ENCODE data around the gene ATPAF2. TPM values are rescaled to one million over a fixed set of nuclear protein-coding genes. Genes with fewer than 3 reads are reported as not detected.

The ATPAF2 gene
- total and polyA plus RNA-seq, 2 experiments from 2014 or later = 17.9 to 33.9 TPM

- H2AFZ ChIP-seq = no peak overlapping the region
- DNase-seq (ENCODE audit: low spot score) = no peak
- H3K4me2 ChIP-seq = no peak overlapping the region
- no peaks in the 10 kb centered on the region for H3K79me2 ChIP-seq
- H3K9me3 ChIP-seq (ENCODE audit: low read depth) = no peaks in the 10 kb centered on the region
- H3K27me3 ChIP-seq = no peaks in the 10 kb centered on the region
- H3K36me3 ChIP-seq (replicated peaks; ENCODE audit: insufficient read depth, low read depth) = no peaks in the 10 kb centered on the region
- H3K4me1 ChIP-seq (ENCODE audit: insufficient read depth) = no peaks in the 10 kb centered on the region
- H3K9me2 ChIP-seq (replicated peaks; ENCODE audit: insufficient read depth) = no peaks in the 10 kb centered on the region
- 81% methylated on average over 3 of the region's 3 CpGs for WGBS (ENCODE audit: low lambda C conversion rate, missing lambda C conversion rate)
- no peak overlapping the region for H3K27ac ChIP-seq
- no peak overlapping the region for H3K4me3 ChIP-seq
- no peak for TF ChIP-seq EZH2phosphoT487 (IDR thresholded peaks at IDR 0.05; ENCODE audit: low read depth, severe bottlenecking, unreplicated experiment)
- no peak for TF ChIP-seq EZH2 (IDR thresholded peaks at IDR 0.05; ENCODE audit: borderline replicate concordance)
- TF ChIP-seq CTCF (IDR thresholded peaks at IDR 0.05; ENCODE audit: poor library complexity) = no peak
- H4K20me1 ChIP-seq (ENCODE audit: insufficient read depth, poor library complexity, severe bottlenecking) = no peaks in the 10 kb centered on the region
These were observed 53.4 kb downstream of the ATPAF2 start for GRCh38 chr17:17985555-17985954.

DNA sequence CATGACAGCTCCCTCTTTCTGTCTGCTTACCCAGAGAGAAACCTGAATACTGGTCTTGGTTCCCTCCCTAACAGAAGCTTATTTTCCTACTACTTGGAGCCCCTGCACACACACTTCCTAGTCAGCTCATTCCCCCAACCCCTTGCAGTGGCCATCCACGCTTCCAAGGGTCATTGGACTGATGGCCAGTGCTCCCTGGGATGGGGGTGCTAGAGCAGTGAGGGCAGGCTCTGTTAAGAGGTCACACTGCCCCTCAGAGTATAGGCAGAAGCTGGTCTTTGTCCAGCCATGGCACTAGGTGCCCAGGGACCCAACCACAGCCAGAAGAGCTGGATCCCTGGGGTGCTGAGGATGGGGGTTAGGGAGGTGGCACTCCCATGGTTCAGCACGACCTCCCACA, 53.8 kb downstream of the ATPAF2 start:
- Histone ChIP-seq H3K4me2 (no peak overlapping the region), H3K9me3 (ENCODE audit: low read depth) (no peaks in the 10 kb centered on the region)
- 93% methylated on average over 2 of the region's 2 CpGs for WGBS (ENCODE audit: low lambda C conversion rate, missing lambda C conversion rate)

DNA sequence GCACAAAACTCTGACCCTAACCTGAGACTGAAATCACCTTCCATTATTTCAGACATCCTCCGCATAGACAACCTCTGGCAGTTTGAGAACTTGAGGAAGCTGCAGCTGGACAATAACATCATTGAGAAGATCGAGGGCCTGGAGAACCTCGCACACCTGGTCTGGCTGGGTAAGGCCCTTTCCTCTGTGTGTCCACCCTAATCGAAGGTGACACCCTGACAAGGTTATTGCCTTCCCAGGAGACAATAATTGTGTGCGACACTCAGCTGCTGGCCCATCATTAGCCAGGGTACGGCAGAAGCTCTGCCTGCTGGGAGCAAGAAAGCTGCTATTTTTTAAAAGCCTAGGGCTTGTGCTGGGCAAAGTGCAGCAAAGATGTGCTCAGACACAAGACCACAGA, 55.2 kb downstream of the ATPAF2 start:
- Histone ChIP-seq H4K20me1 (ENCODE audit: insufficient read depth, poor library complexity, severe bottlenecking) (no peaks in the 10 kb centered on the region), H3K9me2 (replicated peaks; ENCODE audit: insufficient read depth) (no peaks in the 10 kb centered on the region), H3K36me3 (replicated peaks; ENCODE audit: insufficient read depth, low read depth) (no peaks in the 10 kb centered on the region), H3K9me3 (ENCODE audit: low read depth) (no peaks in the 10 kb centered on the region), H2AFZ (no peak overlapping the region), H3K27ac (peak overlapping the region; percentile 73), H3K4me3 (no peak overlapping the region), H3K4me1 (ENCODE audit: insufficient read depth) (no peaks in the 10 kb centered on the region), H3K79me2 (no peaks in the 10 kb centered on the region), H3K4me2 (no peak overlapping the region), H3K27me3 (no peaks in the 10 kb centered on the region)
- DNase-seq (ENCODE audit: low spot score) = no peak
- no peak for TF ChIP-seq CTCF (IDR thresholded peaks at IDR 0.05; ENCODE audit: poor library complexity)
- no peak for TF ChIP-seq EZH2phosphoT487 (IDR thresholded peaks at IDR 0.05; ENCODE audit: low read depth, severe bottlenecking, unreplicated experiment)
- TF ChIP-seq EZH2 (IDR thresholded peaks at IDR 0.05; ENCODE audit: borderline replicate concordance) = no peak
- 90% methylated on average over 6 of the region's 6 CpGs for WGBS (ENCODE audit: low lambda C conversion rate, missing lambda C conversion rate)

More for the DNA sequence above, 53.8 kb downstream of the ATPAF2 start:
- H3K27me3 ChIP-seq = no peaks in the 10 kb centered on the region
- no peaks in the 10 kb centered on the region for H3K4me1 ChIP-seq (ENCODE audit: insufficient read depth)
- no peak overlapping the region for H3K27ac ChIP-seq
- H4K20me1 ChIP-seq (ENCODE audit: insufficient read depth, poor library complexity, severe bottlenecking) = no peaks in the 10 kb centered on the region
- no peaks in the 10 kb centered on the region for H3K9me2 ChIP-seq (replicated peaks; ENCODE audit: insufficient read depth)
- no peak for DNase-seq (ENCODE audit: low spot score)
- TF ChIP-seq EZH2phosphoT487 (IDR thresholded peaks at IDR 0.05; ENCODE audit: low read depth, severe bottlenecking, unreplicated experiment) = no peak
- TF ChIP-seq EZH2 (IDR thresholded peaks at IDR 0.05; ENCODE audit: borderline replicate concordance) = no peak
- TF ChIP-seq CTCF (IDR thresholded peaks at IDR 0.05; ENCODE audit: poor library complexity) = no peak
- H3K36me3 ChIP-seq (replicated peaks; ENCODE audit: insufficient read depth, low read depth) = no peaks in the 10 kb centered on the region
- no peaks in the 10 kb centered on the region for H3K79me2 ChIP-seq
- no peak overlapping the region for H2AFZ ChIP-seq
- no peak overlapping the region for H3K4me3 ChIP-seq

DNA sequence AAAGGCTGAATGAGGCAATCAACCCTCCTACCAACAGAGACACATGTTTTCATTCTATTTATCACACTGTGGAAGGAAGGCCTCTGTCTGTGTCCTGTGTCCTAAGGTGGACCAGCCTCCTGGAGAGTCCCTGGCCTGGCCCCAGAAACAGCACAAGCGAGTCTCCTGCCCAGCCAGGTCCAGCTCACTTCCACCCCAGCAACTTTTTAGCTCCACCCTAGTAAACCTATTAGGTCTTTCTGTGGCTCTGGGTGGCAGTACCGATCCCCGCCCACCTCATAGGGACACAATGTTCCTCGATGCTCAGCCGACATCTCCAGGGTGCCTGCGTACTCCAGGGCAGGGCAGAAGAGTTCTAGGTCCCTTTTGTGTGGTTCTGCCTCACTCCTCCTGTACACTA, 55.6 kb downstream of the ATPAF2 start:
- no peaks in the 10 kb centered on the region for H3K4me1 ChIP-seq (ENCODE audit: insufficient read depth)
- no peaks in the 10 kb centered on the region for H4K20me1 ChIP-seq (ENCODE audit: insufficient read depth, poor library complexity, severe bottlenecking)
- H3K4me3 ChIP-seq = no peak overlapping the region
- no peaks in the 10 kb centered on the region for H3K9me3 ChIP-seq (ENCODE audit: low read depth)
- H3K4me2 ChIP-seq = no peak overlapping the region
- H3K36me3 ChIP-seq (replicated peaks; ENCODE audit: insufficient read depth, low read depth) = no peaks in the 10 kb centered on the region
- H3K79me2 ChIP-seq = no peaks in the 10 kb centered on the region
- H3K9me2 ChIP-seq (replicated peaks; ENCODE audit: insufficient read depth) = no peaks in the 10 kb centered on the region
- no peak overlapping the region for H2AFZ ChIP-seq
- DNase-seq (ENCODE audit: low spot score) = no peak
- H3K27ac ChIP-seq = peak overlapping the region; percentile 73
- TF ChIP-seq EZH2phosphoT487 (IDR thresholded peaks at IDR 0.05; ENCODE audit: low read depth, severe bottlenecking, unreplicated experiment) (no peak), EZH2 (IDR thresholded peaks at IDR 0.05; ENCODE audit: borderline replicate concordance) (no peak), CTCF (IDR thresholded peaks at IDR 0.05; ENCODE audit: poor library complexity) (no peak)
- no peaks in the 10 kb centered on the region for H3K27me3 ChIP-seq
- WGBS (ENCODE audit: low lambda C conversion rate, missing lambda C conversion rate) = 88% methylated on average over 6 of the region's 6 CpGs
